H1 (cell line): ENCODE results near the gene CGAS. TPM values are rescaled to one million over a fixed set of nuclear protein-coding genes. Genes with fewer than 3 reads are reported as not detected.

Experiments used
- CTCF ChIA-PET: fragments of 300-600 bp; sonication (Branson Sonifier 250); formaldehyde crosslinking; loops from one replicate; lab custom pipeline; 2021; ENCODE audit not compliant: partially characterized antibody; lab: Charles Lee
- POLR2A ChIA-PET: fragments of 300-600 bp; sonication (Branson Sonifier 250); formaldehyde crosslinking; loops from one replicate; lab custom pipeline; 2021; ENCODE audit warnings: inconsistent platforms; ENCODE audit not compliant: partially characterized antibody; lab: Charles Lee
- DNase-seq, 2 experiments: peaks; one replicate each; pipeline versions ENCODE4 v3.0.0 to v3.0.0-alpha.2; 2010 to 2022; ENCODE audit warnings: low spot score in 2 of 2, low read depth in 1 of 2, mixed read lengths in 1 of 2
- FAIRE-seq: peaks from 2 replicates; lab custom pipeline; 2011; peaks lifted over from hg19 to GRCh38; lab: Jason Lieb, UNC
- H2AFZ ChIP-seq: 2 replicates; pipeline ENCODE4 v1.8.1; 2012; ENCODE audit warnings: low read length, inconsistent platforms
- H2AK5ac ChIP-seq: 2 replicates; pipeline ENCODE4 v1.6.1; 2013; ENCODE audit warnings: low read depth, low read length
- H2BK120ac ChIP-seq: replicated peaks from 2 replicates; pipeline ENCODE3; 2013; ENCODE audit warnings: low read depth, low read length, inconsistent platforms
- H2BK12ac ChIP-seq: 2 replicates; pipeline ENCODE4 v1.6.1; 2013; ENCODE audit warnings: low read depth, low read length
- H2BK15ac ChIP-seq: 2 replicates; pipeline ENCODE4 v1.6.1; 2013; ENCODE audit warnings: low read length
- H2BK20ac ChIP-seq: 2 replicates; pipeline ENCODE4 v1.6.1; 2013; ENCODE audit warnings: low read length
- H2BK5ac ChIP-seq: 2 replicates; pipeline ENCODE4 v1.6.1; 2013; ENCODE audit warnings: low read depth, low read length
- H3K14ac ChIP-seq: 2 replicates; pipeline ENCODE4 v1.6.1; 2013; ENCODE audit warnings: inconsistent platforms; ENCODE audit not compliant: insufficient read length
- H3K18ac ChIP-seq: 2 replicates; pipeline ENCODE4 v1.6.1; 2013; ENCODE audit warnings: low read length; ENCODE audit errors: extremely low read depth
- H3K23ac ChIP-seq: 2 replicates; pipeline ENCODE4 v1.6.1; 2013; ENCODE audit warnings: inconsistent platforms; ENCODE audit not compliant: insufficient read length
- H3K23me2 ChIP-seq: 2 replicates; pipeline ENCODE4 v1.6.1; 2013; ENCODE audit warnings: low read depth, low read length
- H3K27ac ChIP-seq: 2 replicates; pipeline ENCODE4 v1.6.1; 2011; ENCODE audit warnings: low read depth, low read length, inconsistent platforms
- H3K27me3 ChIP-seq, 4 experiments: replicated peaks in 1 of 4; 1 replicate in 1 of 4; 2 replicates in 3 of 4; pipeline versions ENCODE4 v1.6.1 to v1.8.1; 2011 to 2013; ENCODE audit warnings: low read length in 3 of 4, mild to moderate bottlenecking in 3 of 4, inconsistent platforms in 2 of 4, mixed read lengths in 2 of 4, moderate library complexity in 1 of 4; ENCODE audit not compliant: control insufficient read depth in 3 of 4, insufficient read depth in 3 of 4; ENCODE audit errors: extremely low read depth in 1 of 4
- H3K36me3 ChIP-seq, 4 experiments: 2 replicates each; pipeline versions ENCODE4 v1.6.1 to v1.8.1; 2011 to 2013; ENCODE audit warnings: mild to moderate bottlenecking in 4 of 4, low read length in 3 of 4, moderate library complexity in 2 of 4, control low read depth in 1 of 4, inconsistent platforms in 1 of 4; ENCODE audit not compliant: insufficient read depth in 4 of 4, control insufficient read depth in 2 of 4
- H3K4ac ChIP-seq: replicated peaks from 2 replicates; pipeline ENCODE3; 2013; ENCODE audit warnings: low read length, low read depth, mixed read lengths, inconsistent platforms; ENCODE audit not compliant: insufficient read length
- H3K4me1 ChIP-seq, 4 experiments: replicated peaks in 1 of 4; 1 replicate in 1 of 4; 2 replicates in 3 of 4; pipeline versions ENCODE4 v1.6.1 to v1.8.1; 2011 to 2013; ENCODE audit warnings: low read length in 3 of 4, inconsistent platforms in 2 of 4, mixed read lengths in 1 of 4; ENCODE audit not compliant: insufficient read depth in 4 of 4, control insufficient read depth in 3 of 4
- H3K4me2 ChIP-seq, 2 experiments: 2 replicates each; pipeline versions ENCODE4 v1.6.1 to v1.8.1; 2011 to 2013; ENCODE audit warnings: low read depth in 2 of 2, low read length in 2 of 2, control low read depth in 1 of 2, inconsistent platforms in 1 of 2, mild to moderate bottlenecking in 1 of 2; ENCODE audit not compliant: insufficient read depth in 1 of 2
- H3K4me3 ChIP-seq, 4 experiments: fragments of 200-600, 300-600 bp in 1 of 4; sonication (generic), shearing (Covaris generic), sonication (Bioruptor Twin) in 1 of 4; 2 replicates each; pipeline versions ENCODE4 v1.5.1 to v1.8.1; 2011 to 2016; ENCODE audit warnings: low read length in 4 of 4, low read depth in 3 of 4, control low read depth in 2 of 4, inconsistent platforms in 2 of 4, mild to moderate bottlenecking in 2 of 4, mixed read lengths in 1 of 4, moderate library complexity in 1 of 4; ENCODE audit not compliant: insufficient read depth in 2 of 4; ENCODE audit errors: extremely low read depth in 1 of 4
- H3K56ac ChIP-seq: replicated peaks from 2 replicates; pipeline ENCODE3; 2013; ENCODE audit warnings: low read depth, mild to moderate bottlenecking, mixed read lengths, low read length, inconsistent platforms; ENCODE audit not compliant: insufficient read length
- H3K79me1 ChIP-seq: 2 replicates; pipeline ENCODE4 v1.6.1; 2013; ENCODE audit warnings: low read depth, low read length, control low read depth
- H3K79me2 ChIP-seq, 2 experiments: 2 replicates each; pipeline versions ENCODE4 v1.6.1 to v1.8.1; 2012 to 2013; ENCODE audit warnings: low read length in 2 of 2, mild to moderate bottlenecking in 2 of 2, inconsistent platforms in 1 of 2; ENCODE audit not compliant: insufficient read depth in 2 of 2, control insufficient read depth in 1 of 2
- H3K9ac ChIP-seq, 4 experiments: replicated peaks in 1 of 4; 1 replicate in 1 of 4; 2 replicates in 3 of 4; pipeline versions ENCODE4 v1.6.1 to v1.8.1; 2011 to 2013; ENCODE audit warnings: low read depth in 3 of 4, low read length in 3 of 4, control low read depth in 2 of 4, mild to moderate bottlenecking in 2 of 4, moderate library complexity in 2 of 4, inconsistent platforms in 1 of 4; ENCODE audit errors: extremely low read depth in 1 of 4
- H3K9me3 ChIP-seq, 2 experiments: 2 replicates each; pipeline versions ENCODE4 v1.6.1 to v1.8.1; 2012 to 2013; ENCODE audit warnings: mild to moderate bottlenecking in 2 of 2, moderate library complexity in 2 of 2, control low read depth in 1 of 2, inconsistent platforms in 1 of 2, low read depth in 1 of 2, low read length in 1 of 2, mixed read lengths in 1 of 2; ENCODE audit not compliant: insufficient read depth in 2 of 2
- H4K20me1 ChIP-seq, 2 experiments: replicated peaks in 1 of 2; 2 replicates each; pipeline versions ENCODE3 to v1.8.1; 2011 to 2013; ENCODE audit warnings: inconsistent platforms in 2 of 2, low read length in 2 of 2, mild to moderate bottlenecking in 1 of 2; ENCODE audit not compliant: insufficient read depth in 2 of 2, control insufficient read depth in 1 of 2
- H4K5ac ChIP-seq: 2 replicates; pipeline ENCODE4 v1.6.1; 2013; ENCODE audit warnings: low read length, low read depth, mixed read lengths, inconsistent platforms; ENCODE audit not compliant: insufficient read length
- H4K8ac ChIP-seq: 2 replicates; pipeline ENCODE4 v1.8.0; 2013; ENCODE audit warnings: mild to moderate bottlenecking, moderate library complexity, low read length, inconsistent platforms; ENCODE audit not compliant: insufficient read depth; ENCODE audit errors: extremely low read depth
- H4K91ac ChIP-seq: replicated peaks from 2 replicates; pipeline ENCODE3; 2013; ENCODE audit warnings: low read length, mixed read lengths, inconsistent platforms; ENCODE audit not compliant: insufficient read length
- BACH1 ChIP-seq: IDR thresholded peaks from 2 replicates; pipeline ENCODE4 v1.6.1; 2012; ENCODE audit warnings: low read length, improper control_type of control experiment
- CHD1 ChIP-seq: IDR thresholded peaks from 2 replicates; pipeline ENCODE4 v1.6.1; 2012; ENCODE audit warnings: low read depth, low read length, improper control_type of control experiment
- EZH2 ChIP-seq: fragments of 200-600 bp; sonication (generic); IDR thresholded peaks from 2 replicates; pipeline ENCODE4 v1.7.1; 2012; ENCODE audit warnings: low read depth, mild to moderate bottlenecking, moderate library complexity, low read length, inconsistent platforms; ENCODE audit not compliant: severe bottlenecking
- JUND ChIP-seq: IDR thresholded peaks from 2 replicates; pipeline ENCODE4 v1.6.1; 2011; ENCODE audit warnings: mild to moderate bottlenecking, improper control_type of control experiment, low read length
- NRF1 ChIP-seq: IDR thresholded peaks from 2 replicates; pipeline ENCODE4 v1.6.1; 2011; ENCODE audit warnings: mild to moderate bottlenecking, low read depth, low read length, improper control_type of control experiment
- SIN3A ChIP-seq, 2 experiments: IDR thresholded peaks in 1 of 2; conservative IDR thresholded peaks in 1 of 2; 2 replicates each; pipeline ENCODE4 v1.6.1; 2011 to 2012; ENCODE audit warnings: low read length in 2 of 2, improper control_type of control experiment in 1 of 2, low read depth in 1 of 2, mild to moderate bottlenecking in 1 of 2
- TEAD4 ChIP-seq: IDR thresholded peaks from 2 replicates; pipeline ENCODE4 v1.6.1; 2012; ENCODE audit warnings: low read depth, low read length, inconsistent platforms, mixed read lengths
- WGBS, 2 experiments: shearing (Covaris generic) in 1 of 2; methylation state at CpG; one replicate each; pipeline versions ENCODE4 v1.1.6 to v1.1.7; 2013 to 2015; ENCODE audit warnings: low lambda C conversion rate in 2 of 2, mixed read lengths in 2 of 2, inconsistent platforms in 1 of 2, low coverage in 1 of 2, missing lambda C conversion rate in 1 of 2; ENCODE audit not compliant: insufficient replicate concordance in 2 of 2, insufficient coverage in 1 of 2, insufficient read length in 1 of 2; ENCODE audit errors: extremely low coverage in 1 of 2, missing lambda C conversion rate in 1 of 2; 5-methylcytosine and 5-hydroxymethylcytosine counted together
- polyA plus RNA-seq, 7 experiments: library from polyadenylated mRNA; depleted of rRNA in 3 of 7; stranded (reverse) in 5 of 7; unstranded in 2 of 7; fragments of >200 nt in 5 of 7; fragments of 200-250 nt in 2 of 7; gene quantifications; 1 replicate in 5 of 7; 2 replicates in 1 of 7; 4 replicates in 1 of 7; pipeline versions ENCODE4 v1.2.1 to v1.2.3, GENCODE V29; 2011 to 2013; ENCODE audit warnings: missing spikeins in 2 of 7, mixed read lengths in 2 of 7
- total RNA-seq: library from RNA; stranded (reverse); fragmentation: NEBNext Ultra II Directional; extraction: Animal tissue kit (Norgen Biotek cat#: 25700); gene quantifications from 2 replicates; pipeline ENCODE4 v1.2.1, GENCODE V29; 2021
- TF ChIP-seq, protein P1 (sequence below): IDR thresholded peaks from 2 replicates; pipeline ENCODE4 v1.6.1; 2012; ENCODE audit warnings: inconsistent platforms

Gene CGAS
- total and polyA plus RNA-seq, 2 of the 8 experiments (the other 6 are each of a cell fraction or from before 2014, with no cell fraction given): 2.1 to 6.3 TPM

DNA sequence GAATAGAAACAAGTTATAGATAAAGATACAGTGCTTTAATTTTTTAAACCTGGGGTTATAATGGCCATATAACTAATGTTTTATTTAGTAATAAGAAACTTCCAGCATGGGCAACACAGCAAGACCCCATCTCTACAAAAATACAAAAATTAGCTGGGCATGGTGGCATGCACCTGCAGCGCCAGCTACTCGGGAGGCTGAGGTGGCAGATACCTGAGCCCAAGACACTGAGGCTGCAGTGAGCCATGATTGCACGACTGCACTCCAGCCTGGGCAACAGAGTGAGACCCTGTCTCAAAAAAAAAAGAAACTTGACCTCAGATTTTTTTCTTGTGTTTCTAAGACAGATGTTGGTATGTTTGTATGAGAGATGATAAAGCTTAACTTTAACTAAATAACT, 45.8 kb upstream of the CGAS start:
- no peak for FAIRE-seq

More for the DNA sequence above, 45.8 kb upstream of the CGAS start:
- Histone ChIP-seq H3K36me3 (peaks cover 2 to 51% (median 21%) of the 10 kb centered on the region in 4 experiments; a peak in 6 of 8 replicates), H2BK15ac (no peak overlapping the region), H2BK5ac (no peak overlapping the region), H3K23ac (no peak overlapping the region), H3K23me2 (no peaks in the 10 kb centered on the region), H3K27ac (no peak overlapping the region), H4K8ac (no peak overlapping the region), H3K9me3 (no peaks in the 10 kb centered on the region), H3K18ac (no peak overlapping the region), H3K79me2 (no peaks in the 10 kb centered on the region), H3K9ac (no peak overlapping the region), H2AK5ac (no peak overlapping the region), H3K4me1 (no peaks in the 10 kb centered on the region), H2BK120ac (no peak overlapping the region), H3K56ac (no peak overlapping the region), H4K5ac (no peak overlapping the region), H2BK20ac (no peak overlapping the region), H3K4ac (no peak overlapping the region), H3K14ac (no peak overlapping the region), H3K4me2 (no peak overlapping the region), H4K20me1 (no peaks in the 10 kb centered on the region), H2AFZ (no peak overlapping the region), H3K79me1 (no peaks in the 10 kb centered on the region), H2BK12ac (no peak overlapping the region), H3K27me3 (no peaks in the 10 kb centered on the region), H3K4me3 (no peak overlapping the region), H4K91ac (no peak overlapping the region)
- WGBS, 2 experiments: 98% methylated on average over 3 of the region's 3 CpGs; no CpG with 5 or more reads in 1 of the 2 experiments
- DNase-seq: no peak
- ChIA-PET CTCF (interaction anchor here (1.5 kb wide), 1 partner anchor 113 kb away, joined by 5 read pairs; no protein-coding TSS in a partner anchor), POLR2A (interaction anchor here (0.5 to 16.9 kb wide), 4 partner anchors 17 to 159 kb away, joined by 3 to 305 read pairs (median 4); partner anchors contain the start of genes EEF1A1 and MTO1)
- TF ChIP-seq JUND (no peak), EZH2 (no peak), NRF1 (no peak), TEAD4 (no peak), SIN3A (conservative IDR thresholded peaks at IDR 0.05 in 1 of 2, IDR thresholded peaks at IDR 0.05 in 1 of 2; ENCODE audit: low read depth in 1 of 2, low read length in 2 of 2) (no peak), CHD1 (no peak), BACH1 (no peak)
- TF ChIP-seq, protein P1, sequence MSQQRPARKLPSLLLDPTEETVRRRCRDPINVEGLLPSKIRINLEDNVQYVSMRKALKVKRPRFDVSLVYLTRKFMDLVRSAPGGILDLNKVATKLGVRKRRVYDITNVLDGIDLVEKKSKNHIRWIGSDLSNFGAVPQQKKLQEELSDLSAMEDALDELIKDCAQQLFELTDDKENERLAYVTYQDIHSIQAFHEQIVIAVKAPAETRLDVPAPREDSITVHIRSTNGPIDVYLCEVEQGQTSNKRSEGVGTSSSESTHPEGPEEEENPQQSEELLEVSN: no peak
